Raji (cell line): Measurements from ENCODE around the gene FBN2.

Experiments used
- POLR2A ChIP-seq: IDR thresholded peaks from 2 replicates; pipeline ENCODE4 v1.6.1; 2011; ENCODE audit warnings: low read depth, low read length, control low read depth; ENCODE audit not compliant: insufficient read depth

The FBN2 gene

GRCh38 chr5:128366147-128366546 is 171.9 kb downstream of the FBN2 start:
- no peak for TF ChIP-seq POLR2A

GRCh38 chr5:128362370-128362769 is 175.7 kb downstream of the FBN2 start:
- no peak for TF ChIP-seq POLR2A

- TF ChIP-seq POLR2A = no peak
Measured at GRCh38 chr5:128358826-128359225, 179.2 kb downstream of the FBN2 start.

GRCh38 chr5:128357226-128357625 is 180.8 kb downstream of the FBN2 start:
- no peak for TF ChIP-seq POLR2A

- TF ChIP-seq POLR2A = no peak
Measured at GRCh38 chr5:128355961-128356360, 182.1 kb downstream of the FBN2 start.

- TF ChIP-seq POLR2A = no peak
Measured at GRCh38 chr5:128353441-128354107, 184.5 kb downstream of the FBN2 start.

GRCh38 chr5:128350705-128351104 is 187.3 kb downstream of the FBN2 start:
- TF ChIP-seq POLR2A = no peak

GRCh38 chr5:128349044-128349858 is 188.8 kb downstream of the FBN2 start:
- TF ChIP-seq POLR2A = no peak

GRCh38 chr5:128346038-128346437 is 192.0 kb downstream of the FBN2 start:
- TF ChIP-seq POLR2A = no peak

- TF ChIP-seq POLR2A = no peak
Measured at GRCh38 chr5:128345247-128345646, 192.8 kb downstream of the FBN2 start.

GRCh38 chr5:128343168-128343567 is 194.9 kb downstream of the FBN2 start:
- no peak for TF ChIP-seq POLR2A

GRCh38 chr5:128341056-128341455 is 197.0 kb downstream of the FBN2 start:
- TF ChIP-seq POLR2A = no peak

- TF ChIP-seq POLR2A = no peak
Measured at GRCh38 chr5:128340648-128341047, 197.4 kb downstream of the FBN2 start.

- TF ChIP-seq POLR2A = no peak
Measured at GRCh38 chr5:128339585-128339984, 198.5 kb downstream of the FBN2 start.

- no peak for TF ChIP-seq POLR2A
Measured at GRCh38 chr5:128338649-128339048, 199.4 kb downstream of the FBN2 start.

- no peak for TF ChIP-seq POLR2A
Measured at GRCh38 chr5:128335339-128335738, 202.7 kb downstream of the FBN2 start.
